H9 (cell line): ENCODE measurements around the gene PLXNA2. TPM values are rescaled to one million over a fixed set of nuclear protein-coding genes. Genes with fewer than 3 reads are reported as not detected.

Experiments used
- DNase-seq: peaks from one replicate; pipeline ENCODE4 v3.0.0-alpha.2; 2017
- H2AFZ ChIP-seq: one replicate; pipeline ENCODE4 v1.6.1; 2013; ENCODE audit warnings: mild to moderate bottlenecking, low read length, control low read depth, moderate library complexity
- H2AK5ac ChIP-seq: 2 replicates; pipeline ENCODE4 v1.6.1; 2013; ENCODE audit warnings: low read length, control low read depth, mixed read lengths; ENCODE audit not compliant: insufficient read length
- H2BK120ac ChIP-seq: one replicate; pipeline ENCODE4 v1.6.1; 2013; ENCODE audit warnings: low read depth, mild to moderate bottlenecking, low read length, control low read depth, inconsistent platforms; ENCODE audit not compliant: poor library complexity, severe bottlenecking
- H2BK12ac ChIP-seq: 2 replicates; pipeline ENCODE4 v1.6.1; 2013; ENCODE audit warnings: low read length, control low read depth, mixed read lengths, low read depth; ENCODE audit not compliant: insufficient read length
- H2BK15ac ChIP-seq: 2 replicates; pipeline ENCODE4 v1.6.1; 2013; ENCODE audit warnings: low read depth, low read length, control low read depth
- H2BK20ac ChIP-seq: one replicate; pipeline ENCODE4 v1.6.1; 2013; ENCODE audit warnings: low read depth, mild to moderate bottlenecking, low read length, control low read depth, inconsistent platforms; ENCODE audit not compliant: poor library complexity, severe bottlenecking
- H2BK5ac ChIP-seq: 2 replicates; pipeline ENCODE4 v1.6.1; 2013; ENCODE audit warnings: low read length, control low read depth, mixed read lengths; ENCODE audit not compliant: insufficient read length
- H3K14ac ChIP-seq: 2 replicates; pipeline ENCODE4 v1.6.1; 2013; ENCODE audit warnings: low read length, control low read depth; ENCODE audit not compliant: insufficient read depth
- H3K18ac ChIP-seq: 2 replicates; pipeline ENCODE4 v1.6.1; 2013; ENCODE audit warnings: low read depth, mild to moderate bottlenecking, mixed read lengths, low read length, control low read depth; ENCODE audit not compliant: insufficient read length
- H3K23ac ChIP-seq: 2 replicates; pipeline ENCODE4 v1.6.1; 2013; ENCODE audit warnings: low read length, control low read depth, mixed read lengths, low read depth; ENCODE audit not compliant: insufficient read length
- H3K23me2 ChIP-seq: 2 replicates; pipeline ENCODE4 v1.6.1; 2013; ENCODE audit warnings: low read depth, mild to moderate bottlenecking, mixed read lengths, low read length, control low read depth; ENCODE audit not compliant: insufficient read length, poor library complexity, severe bottlenecking
- H3K27ac ChIP-seq: 2 replicates; pipeline ENCODE4 v1.5.1; 2013; ENCODE audit warnings: low read length, control low read depth, mixed read lengths, low read depth; ENCODE audit not compliant: insufficient read length
- H3K27me3 ChIP-seq: 2 replicates; pipeline ENCODE4 v1.6.1; 2013; ENCODE audit warnings: low read length, control low read depth, inconsistent platforms; ENCODE audit not compliant: insufficient read depth
- H3K4ac ChIP-seq: 2 replicates; pipeline ENCODE4 v1.6.1; 2013; ENCODE audit warnings: low read depth, mild to moderate bottlenecking, control low read depth, inconsistent platforms, low read length, moderate library complexity
- H3K4me1 ChIP-seq: 2 replicates; pipeline ENCODE4 v1.6.1; 2013; ENCODE audit warnings: low read length, control low read depth, inconsistent platforms; ENCODE audit not compliant: insufficient read depth
- H3K4me2 ChIP-seq: 2 replicates; pipeline ENCODE4 v1.6.1; 2013; ENCODE audit warnings: low read length, control low read depth, mixed read lengths; ENCODE audit not compliant: insufficient read length, insufficient read depth
- H3K56ac ChIP-seq: 2 replicates; pipeline ENCODE4 v1.6.1; 2013; ENCODE audit warnings: low read depth, mild to moderate bottlenecking, mixed read lengths, low read length, control low read depth; ENCODE audit not compliant: insufficient read length
- H3K79me1 ChIP-seq: 2 replicates; pipeline ENCODE4 v1.6.1; 2013; ENCODE audit warnings: low read depth, mild to moderate bottlenecking, moderate library complexity, low read length, control low read depth, inconsistent platforms; ENCODE audit not compliant: insufficient read depth, poor library complexity, severe bottlenecking
- H3K79me2 ChIP-seq: 2 replicates; pipeline ENCODE4 v1.6.1; 2013; ENCODE audit warnings: low read length, control low read depth, inconsistent platforms; ENCODE audit not compliant: insufficient read depth
- H3K9ac ChIP-seq: 2 replicates; pipeline ENCODE4 v1.6.1; 2013; ENCODE audit warnings: low read length, control low read depth, mixed read lengths; ENCODE audit not compliant: insufficient read length; ENCODE audit errors: extremely low read depth
- H3K9me3 ChIP-seq: one replicate; pipeline ENCODE4 v1.6.1; 2013; ENCODE audit warnings: low read depth, low read length, inconsistent platforms; ENCODE audit not compliant: control insufficient read depth
- H3T11ph ChIP-seq: one replicate; pipeline ENCODE4 v1.6.1; 2013; ENCODE audit warnings: mild to moderate bottlenecking, low read length, control low read depth, inconsistent platforms
- H4K20me1 ChIP-seq: one replicate; pipeline ENCODE4 v1.6.1; 2013; ENCODE audit not compliant: control insufficient read depth, insufficient read length, insufficient read depth
- H4K5ac ChIP-seq: 2 replicates; pipeline ENCODE4 v1.6.1; 2013; ENCODE audit warnings: low read depth, mild to moderate bottlenecking, mixed read lengths, low read length, control low read depth; ENCODE audit not compliant: insufficient read length
- H4K8ac ChIP-seq: replicated peaks from 2 replicates; pipeline ENCODE4 v1.6.1; 2013; ENCODE audit warnings: low read length, control low read depth, mixed read lengths, low read depth; ENCODE audit not compliant: insufficient read length
- H4K91ac ChIP-seq: 2 replicates; pipeline ENCODE4 v1.6.1; 2013; ENCODE audit warnings: low read depth, mild to moderate bottlenecking, moderate library complexity, mixed read lengths, low read length, control low read depth; ENCODE audit not compliant: insufficient read length
- H3K27ac Mint-ChIP-seq, 3 experiments: 2 replicates in 2 of 3; 3 replicates in 1 of 3; pipeline ENCODE4 v1.8.0; 2020 to 2021; ENCODE audit warnings: mixed read lengths in 3 of 3, mild to moderate bottlenecking in 1 of 3, moderate library complexity in 1 of 3
- H3K27me3 Mint-ChIP-seq: 2 replicates; pipeline ENCODE4 v1.8.0; 2021; ENCODE audit warnings: low read depth, mild to moderate bottlenecking, moderate library complexity, mixed read lengths
- H3K36me3 Mint-ChIP-seq, 3 experiments: 2 replicates in 2 of 3; 3 replicates in 1 of 3; pipeline ENCODE4 v1.8.0; 2020 to 2021; ENCODE audit warnings: low read depth in 3 of 3, mixed read lengths in 3 of 3; ENCODE audit not compliant: insufficient read depth in 1 of 3
- H3K4me1 Mint-ChIP-seq, 2 experiments: 2 replicates each; pipeline ENCODE4 v1.8.0; 2020; ENCODE audit warnings: mixed read lengths in 2 of 2
- H3K4me3 Mint-ChIP-seq, 2 experiments: 2 replicates in 1 of 2; 3 replicates in 1 of 2; pipeline ENCODE4 v1.8.0; 2020 to 2021; ENCODE audit warnings: mild to moderate bottlenecking in 2 of 2, mixed read lengths in 2 of 2, moderate library complexity in 1 of 2
- H3K9me3 Mint-ChIP-seq, 2 experiments: 2 replicates in 1 of 2; 3 replicates in 1 of 2; pipeline ENCODE4 v1.8.0; 2020; ENCODE audit warnings: mild to moderate bottlenecking in 2 of 2, mixed read lengths in 2 of 2, moderate library complexity in 1 of 2
- CTCF ChIP-seq: fragments of 200-600 bp; sonication (generic); conservative IDR thresholded peaks from 3 replicates; pipeline ENCODE4 v1.8.0; 2021; ENCODE audit warnings: antibody characterized with exemption, mild to moderate bottlenecking
- WGBS: extraction: QIAGEN DNeasy Blood & Tissue Kit; methylation state at CpG from one replicate; pipeline ENCODE4 v1.1.7; 2013; ENCODE audit warnings: missing lambda C conversion rate, low lambda C conversion rate, mixed read lengths; ENCODE audit not compliant: insufficient read length; ENCODE audit errors: extremely low coverage; 5-methylcytosine and 5-hydroxymethylcytosine counted together
- total RNA-seq: library from RNA; stranded (reverse); gene quantifications from 2 replicates; pipeline ENCODE4 v1.2.1, GENCODE V29; 2021

Gene PLXNA2
- total RNA-seq, 1 experiment from 2014 or later, result 0.57 TPM

GRCh38 chr1:208074353-208074752 is 169.8 kb downstream of the PLXNA2 start:
- Histone ChIP-seq H3K18ac (no peak overlapping the region), H2AFZ (no peak overlapping the region), H3K14ac (no peak overlapping the region), H3K79me1 (no peaks in the 10 kb centered on the region), H4K91ac (no peak overlapping the region), H2AK5ac (no peak overlapping the region), H2BK12ac (no peak overlapping the region), H3K23ac (no peak overlapping the region), H3K27me3 (no peaks in the 10 kb centered on the region), H3K56ac (no peak overlapping the region), H3K4me1 (no peaks in the 10 kb centered on the region), H2BK5ac (no peak overlapping the region), H2BK120ac (no peak overlapping the region), H2BK20ac (no peak overlapping the region), H3T11ph (no peak overlapping the region), H3K9me3 (no peaks in the 10 kb centered on the region), H3K27ac (no peak overlapping the region), H2BK15ac (no peak overlapping the region), H4K5ac (no peak overlapping the region), H4K20me1 (no peaks in the 10 kb centered on the region), H4K8ac (no peak overlapping the region), H3K79me2 (no peaks in the 10 kb centered on the region), H3K4me2 (no peak overlapping the region), H3K4ac (no peak overlapping the region), H3K23me2 (no peaks in the 10 kb centered on the region), H3K9ac (no peak overlapping the region)
- no peak overlapping the region for H3K4me3 Mint-ChIP-seq
- H3K36me3 Mint-ChIP-seq, result no peaks in the 10 kb centered on the region; a peak in 1 of 7 replicates
- no peak overlapping the region for H3K27ac Mint-ChIP-seq
- H3K4me1 Mint-ChIP-seq, result peaks cover 6 to 21% of the 10 kb centered on the region in 2 experiments
- H3K9me3 Mint-ChIP-seq, result no peaks in the 10 kb centered on the region; a peak in 2 of 5 replicates
- H3K27me3 Mint-ChIP-seq, result peaks cover 7% of the 10 kb centered on the region
- no peak for TF ChIP-seq CTCF
- WGBS, result no CpG with 5 or more reads among the region's 6 CpGs
- no peak for DNase-seq
